ENCODE measurements around the gene PIP5K1B. TPM values are rescaled to one million over a fixed set of nuclear protein-coding genes. Genes with fewer than 3 reads are reported as not detected.
A peak's percentile ranks its signal among the peaks of the same experiment; 100 is the strongest.

PIP5K1B gene
- total and polyA plus RNA-seq, 10 of the 15 experiments (the other 5 are each of a cell fraction or from before 2014, with no cell fraction given): 6.8 to 16.3 (median 10.6) TPM

DNA sequence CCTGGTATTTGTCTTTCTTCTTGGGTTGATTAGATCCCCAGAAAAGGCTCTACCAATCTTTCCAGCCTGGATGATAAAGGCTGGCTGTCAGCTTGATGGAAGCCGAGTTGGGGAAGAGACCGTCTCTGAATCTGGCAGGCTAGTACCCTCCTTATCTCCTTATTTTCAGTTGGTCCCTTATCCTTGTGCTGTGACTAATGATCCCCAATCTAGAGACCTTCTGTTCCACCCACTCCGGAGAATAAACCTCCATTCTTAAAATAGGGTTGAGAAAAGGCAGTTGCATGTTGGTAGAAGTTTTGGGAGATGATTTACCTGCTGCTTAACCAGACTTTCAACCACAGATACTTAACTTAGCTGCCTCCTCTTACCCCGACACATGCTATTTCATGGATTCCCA is 256.5 kb downstream of the PIP5K1B start:
- Histone ChIP-seq H4K20me1 (ENCODE audit: control insufficient read depth, insufficient read depth) (no peaks in the 10 kb centered on the region), H3K27ac (ENCODE audit: control insufficient read depth, insufficient read depth) (no peak overlapping the region), H3K27me3 (replicated peaks in 1 of 2; ENCODE audit: control insufficient read depth in 2 of 2, insufficient read depth in 2 of 2, low read length in 1 of 2) (no peaks in the 10 kb centered on the region), H3K79me2 (ENCODE audit: control insufficient read depth, insufficient read depth, low read length) (no peaks in the 10 kb centered on the region), H3K9ac (ENCODE audit: control insufficient read depth, insufficient read depth, low read length) (no peak overlapping the region), H2AFZ (ENCODE audit: control insufficient read depth, low read depth, low read length) (no peak overlapping the region), H3K4me3 (no peak overlapping the region), H3K9me3 (replicated peaks; ENCODE audit: control insufficient read depth, insufficient read depth, low read length) (no peaks in the 10 kb centered on the region), H3K4me1 (ENCODE audit: control insufficient read depth, insufficient read depth, low read length) (peaks cover 5% of the 10 kb centered on the region), H3K4me2 (ENCODE audit: control insufficient read depth, insufficient read depth) (no peak overlapping the region), H3K36me3 (ENCODE audit: control insufficient read depth in 2 of 2, insufficient read depth in 2 of 2, low read length in 1 of 2) (no peaks in the 10 kb centered on the region)
- no peak for FAIRE-seq
- CTCF ChIA-PET: interaction anchor here (0.9 to 7.1 kb wide), 3 partner anchors 12 to 255 kb away, joined by 3 to 56 read pairs (median 3); no protein-coding TSS in a partner anchor
- RAD21 ChIA-PET (ENCODE audit: unreplicated experiment): interaction anchor here (5.7 kb wide), 1 partner anchor 14 kb away, joined by 29 read pairs; no protein-coding TSS in a partner anchor
- 90% methylated on average over 4 of the region's 4 CpGs for WGBS (ENCODE audit: insufficient coverage, insufficient replicate concordance, low lambda C conversion rate, missing lambda C conversion rate)
- no TSS peak for BruUV-seq (replicated peaks)
- SMC1A ChIA-PET (ENCODE audit: uncharacterized antibody, unreplicated experiment): interaction anchor here (7.8 to 8.0 kb wide), 2 partner anchors 12 to 17 kb away, joined by 64 to 160 read pairs; no protein-coding TSS in a partner anchor
- DNase-seq (ENCODE audit: low read depth, low spot score): no peak
- in situ Hi-C loops (cut with MboI): no loop called here
- intact Hi-C loops (cut with micrococcal nuclease; ENCODE audit: unreplicated experiment): no loop called here
- TF ChIP-seq SP1 (IDR thresholded peaks at IDR 0.05; ENCODE audit: low read depth, low read length) (no peak), IKZF1 (conservative IDR thresholded peaks at IDR 0.05) (peak; percentile 21; the same call in 1 of the 2 replicates)
- POLR2A ChIA-PET: interaction anchor here (0.7 to 1.2 kb wide), 2 partner anchors 11 to 13 kb away, joined by 3 read pairs; no protein-coding TSS in a partner anchor
- no peak for ATAC-seq

DNA sequence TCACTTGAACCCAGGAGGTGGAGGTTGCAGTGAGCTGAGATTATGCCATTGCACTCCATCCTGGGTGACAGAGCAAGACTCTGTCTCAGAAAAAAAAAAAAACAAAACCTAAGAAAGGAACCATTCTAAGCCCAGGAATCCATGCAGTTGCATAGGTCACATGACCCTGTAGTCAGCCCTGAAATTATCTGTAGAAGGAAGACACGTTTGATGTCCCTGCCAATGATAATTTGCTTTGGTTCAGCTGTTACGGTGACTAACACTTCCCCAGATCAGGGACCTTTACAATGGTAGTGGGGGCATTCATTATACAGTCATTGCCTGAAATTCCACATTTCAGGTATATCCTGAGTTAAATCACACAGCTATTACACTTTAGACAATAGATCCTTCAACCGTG is 258.4 kb downstream of the PIP5K1B start:
- Histone ChIP-seq H3K79me2 (ENCODE audit: control insufficient read depth, insufficient read depth, low read length) (no peaks in the 10 kb centered on the region), H3K27me3 (replicated peaks in 1 of 2; ENCODE audit: control insufficient read depth in 2 of 2, insufficient read depth in 2 of 2, low read length in 1 of 2) (no peaks in the 10 kb centered on the region), H3K4me1 (ENCODE audit: control insufficient read depth, insufficient read depth, low read length) (peaks cover 16% of the 10 kb centered on the region), H3K9ac (ENCODE audit: control insufficient read depth, insufficient read depth, low read length) (no peak overlapping the region), H3K9me3 (replicated peaks; ENCODE audit: control insufficient read depth, insufficient read depth, low read length) (no peaks in the 10 kb centered on the region), H3K36me3 (ENCODE audit: control insufficient read depth in 2 of 2, insufficient read depth in 2 of 2, low read length in 1 of 2) (no peaks in the 10 kb centered on the region), H3K4me3 (no peak overlapping the region), H4K20me1 (ENCODE audit: control insufficient read depth, insufficient read depth) (no peaks in the 10 kb centered on the region), H3K27ac (ENCODE audit: control insufficient read depth, insufficient read depth) (no peak overlapping the region), H3K4me2 (ENCODE audit: control insufficient read depth, insufficient read depth) (no peak overlapping the region), H2AFZ (ENCODE audit: control insufficient read depth, low read depth, low read length) (no peak overlapping the region)
- no peak for FAIRE-seq
- BruUV-seq (replicated peaks): no TSS peak
- 96% methylated on average over 3 of the region's 3 CpGs for WGBS (ENCODE audit: insufficient coverage, insufficient replicate concordance, low lambda C conversion rate, missing lambda C conversion rate)
- intact Hi-C loops (cut with micrococcal nuclease; ENCODE audit: unreplicated experiment): no loop called here
- DNase-seq (ENCODE audit: low read depth, low spot score): no peak
- ChIA-PET CTCF (interaction anchor here (1.1 to 7.1 kb wide), 5 partner anchors 9 to 36 kb away, joined by 5 to 56 read pairs (median 7); no protein-coding TSS in a partner anchor), RAD21 (ENCODE audit: unreplicated experiment) (interaction anchor here (0.9 to 5.7 kb wide), 4 partner anchors 12 to 20 kb away, joined by 4 to 41 read pairs (median 20); no protein-coding TSS in a partner anchor), POLR2A (interaction anchor here (1.3 to 1.7 kb wide), 2 partner anchors 9 to 20 kb away, joined by 3 to 6 read pairs; no protein-coding TSS in a partner anchor), SMC1A (ENCODE audit: uncharacterized antibody, unreplicated experiment) (interaction anchor here (0.9 to 8.0 kb wide), 4 partner anchors 9 to 36 kb away, joined by 3 to 160 read pairs (median 45); no protein-coding TSS in a partner anchor)
- no peak for ATAC-seq
- in situ Hi-C loops (cut with MboI): no loop called here
- no peak for TF ChIP-seq RCOR1 (conservative IDR thresholded peaks at IDR 0.05; ENCODE audit: low read depth, low read length)
- TF ChIP-seq, protein P1, sequence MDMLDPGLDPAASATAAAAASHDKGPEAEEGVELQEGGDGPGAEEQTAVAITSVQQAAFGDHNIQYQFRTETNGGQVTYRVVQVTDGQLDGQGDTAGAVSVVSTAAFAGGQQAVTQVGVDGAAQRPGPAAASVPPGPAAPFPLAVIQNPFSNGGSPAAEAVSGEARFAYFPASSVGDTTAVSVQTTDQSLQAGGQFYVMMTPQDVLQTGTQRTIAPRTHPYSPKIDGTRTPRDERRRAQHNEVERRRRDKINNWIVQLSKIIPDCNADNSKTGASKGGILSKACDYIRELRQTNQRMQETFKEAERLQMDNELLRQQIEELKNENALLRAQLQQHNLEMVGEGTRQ (IDR thresholded peaks at IDR 0.05; ENCODE audit: borderline replicate concordance, low read depth, low read length): no peak
- no peak for TF ChIP-seq HDGF (IDR thresholded peaks at IDR 0.05)
- TF ChIP-seq SMAD5 (IDR thresholded peaks at IDR 0.05; ENCODE audit: low read depth): no peak
- TF ChIP-seq PAX5 (IDR thresholded peaks at IDR 0.05; ENCODE audit: borderline replicate concordance, low read depth, low read length): no peak
- TF ChIP-seq CBFB (IDR thresholded peaks at IDR 0.05; ENCODE audit: low read depth): no peak
- no peak for TF ChIP-seq GATAD2B (conservative IDR thresholded peaks at IDR 0.05; ENCODE audit: low read depth)
- TF ChIP-seq NFIC (IDR thresholded peaks at IDR 0.05; ENCODE audit: low read depth, low read length): no peak
- no peak for TF ChIP-seq HDAC2 (IDR thresholded peaks at IDR 0.05)
- no peak for TF ChIP-seq NBN (IDR thresholded peaks at IDR 0.05)
- TF ChIP-seq, protein P2, sequence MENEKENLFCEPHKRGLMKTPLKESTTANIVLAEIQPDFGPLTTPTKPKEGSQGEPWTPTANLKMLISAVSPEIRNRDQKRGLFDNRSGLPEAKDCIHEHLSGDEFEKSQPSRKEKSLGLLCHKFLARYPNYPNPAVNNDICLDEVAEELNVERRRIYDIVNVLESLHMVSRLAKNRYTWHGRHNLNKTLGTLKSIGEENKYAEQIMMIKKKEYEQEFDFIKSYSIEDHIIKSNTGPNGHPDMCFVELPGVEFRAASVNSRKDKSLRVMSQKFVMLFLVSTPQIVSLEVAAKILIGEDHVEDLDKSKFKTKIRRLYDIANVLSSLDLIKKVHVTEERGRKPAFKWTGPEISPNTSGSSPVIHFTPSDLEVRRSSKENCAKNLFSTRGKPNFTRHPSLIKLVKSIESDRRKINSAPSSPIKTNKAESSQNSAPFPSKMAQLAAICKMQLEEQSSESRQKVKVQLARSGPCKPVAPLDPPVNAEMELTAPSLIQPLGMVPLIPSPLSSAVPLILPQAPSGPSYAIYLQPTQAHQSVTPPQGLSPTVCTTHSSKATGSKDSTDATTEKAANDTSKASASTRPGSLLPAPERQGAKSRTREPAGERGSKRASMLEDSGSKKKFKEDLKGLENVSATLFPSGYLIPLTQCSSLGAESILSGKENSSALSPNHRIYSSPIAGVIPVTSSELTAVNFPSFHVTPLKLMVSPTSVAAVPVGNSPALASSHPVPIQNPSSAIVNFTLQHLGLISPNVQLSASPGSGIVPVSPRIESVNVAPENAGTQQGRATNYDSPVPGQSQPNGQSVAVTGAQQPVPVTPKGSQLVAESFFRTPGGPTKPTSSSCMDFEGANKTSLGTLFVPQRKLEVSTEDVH (IDR thresholded peaks at IDR 0.05; ENCODE audit: low read depth, partially characterized antibody): no peak
- no peak for TF ChIP-seq ZNF217 (IDR thresholded peaks at IDR 0.05)
- TF ChIP-seq TCF12 (IDR thresholded peaks at IDR 0.05; ENCODE audit: low read depth, low read length): no peak
- TF ChIP-seq SPI1 (IDR thresholded peaks at IDR 0.05; ENCODE audit: borderline replicate concordance, insufficient read depth, low read depth, low read length): no peak
